ENCODE data around the gene LGALS9.
"Not testable (repeated sequence)": the region's sequence is repeated elsewhere in the genome, so short reads cannot be mapped to it uniquely, and the experiment has no call there.

DNA sequence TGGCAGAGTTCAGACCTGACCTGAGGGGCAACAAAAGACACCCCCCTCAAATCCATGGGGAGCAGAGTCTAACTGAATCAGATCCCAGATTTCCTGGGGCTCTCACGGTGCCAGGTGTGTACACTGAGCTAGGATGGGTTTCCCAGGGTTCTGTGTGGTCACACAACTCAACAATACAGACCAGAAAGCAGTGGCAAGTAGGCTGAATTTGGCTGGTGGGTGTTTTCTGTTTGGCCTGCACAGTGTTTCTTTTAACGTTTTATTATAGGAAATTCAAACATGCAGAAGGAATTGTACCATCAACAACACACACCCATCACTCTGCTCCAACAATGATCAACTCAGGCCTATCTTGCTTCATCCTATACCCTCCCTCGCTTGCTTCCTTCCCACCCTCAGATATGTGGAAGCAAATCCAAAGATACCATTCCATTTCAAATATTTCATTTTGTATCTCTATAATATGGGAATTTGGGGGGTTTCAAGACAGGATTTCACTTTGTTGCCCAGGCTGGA is 5.1 kb downstream of the LGALS9 start:
- TF ChIP-seq, protein P1, sequence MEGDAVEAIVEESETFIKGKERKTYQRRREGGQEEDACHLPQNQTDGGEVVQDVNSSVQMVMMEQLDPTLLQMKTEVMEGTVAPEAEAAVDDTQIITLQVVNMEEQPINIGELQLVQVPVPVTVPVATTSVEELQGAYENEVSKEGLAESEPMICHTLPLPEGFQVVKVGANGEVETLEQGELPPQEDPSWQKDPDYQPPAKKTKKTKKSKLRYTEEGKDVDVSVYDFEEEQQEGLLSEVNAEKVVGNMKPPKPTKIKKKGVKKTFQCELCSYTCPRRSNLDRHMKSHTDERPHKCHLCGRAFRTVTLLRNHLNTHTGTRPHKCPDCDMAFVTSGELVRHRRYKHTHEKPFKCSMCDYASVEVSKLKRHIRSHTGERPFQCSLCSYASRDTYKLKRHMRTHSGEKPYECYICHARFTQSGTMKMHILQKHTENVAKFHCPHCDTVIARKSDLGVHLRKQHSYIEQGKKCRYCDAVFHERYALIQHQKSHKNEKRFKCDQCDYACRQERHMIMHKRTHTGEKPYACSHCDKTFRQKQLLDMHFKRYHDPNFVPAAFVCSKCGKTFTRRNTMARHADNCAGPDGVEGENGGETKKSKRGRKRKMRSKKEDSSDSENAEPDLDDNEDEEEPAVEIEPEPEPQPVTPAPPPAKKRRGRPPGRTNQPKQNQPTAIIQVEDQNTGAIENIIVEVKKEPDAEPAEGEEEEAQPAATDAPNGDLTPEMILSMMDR (IDR thresholded peaks at IDR 0.05; ENCODE audit: insufficient read depth, low read depth, low read length) = not testable (repeated sequence)
- TF ChIP-seq EZH2 (IDR thresholded peaks at IDR 0.05; ENCODE audit: insufficient read depth, low read length) = not testable (repeated sequence)
